HEK293 (cell line): ENCODE results near the gene RHBG.

Experiments
- CTCF ChIA-PET: fragments of 350-600 bp; formaldehyde crosslinking; extraction: SDS; loops from one replicate; lab custom pipeline; 2021; ENCODE audit warnings: antibody characterized with exemption; lab: Yijun Ruan, JAX
- POLR2A ChIA-PET: fragments of 300-600 bp; formaldehyde crosslinking; extraction: SDS; loops from one replicate; lab custom pipeline; 2020; ENCODE audit warnings: antibody characterized with exemption, inconsistent platforms; lab: Yijun Ruan, JAX
- H3K27ac ChIP-seq: fragments of 200-500 bp; sonication (Bioruptor generic); 2 replicates; pipeline ENCODE4 v1.5.1; 2014; ENCODE audit warnings: low read depth, low read length, control low read depth, inconsistent platforms; ENCODE audit errors: extremely low read depth
- H3K36me3 ChIP-seq, 2 experiments: fragments of 200-500 bp in 1 of 2; sonication (Bioruptor generic) in 1 of 2; 1 replicate in 1 of 2; 2 replicates in 1 of 2; pipeline ENCODE4 v1.5.1; 2014 to 2017; ENCODE audit warnings: inconsistent platforms in 2 of 2, low read length in 2 of 2; ENCODE audit not compliant: control insufficient read depth in 2 of 2, insufficient read depth in 1 of 2
- H3K4me1 ChIP-seq: fragments of 200-500 bp; sonication (Bioruptor generic); 2 replicates; pipeline ENCODE4 v1.5.1; 2014; ENCODE audit warnings: mild to moderate bottlenecking, low read length, inconsistent platforms; ENCODE audit not compliant: control insufficient read depth, insufficient read depth
- H3K4me3 ChIP-seq: 2 replicates; pipeline ENCODE4 v1.5.1; 2011; ENCODE audit warnings: low read depth, mild to moderate bottlenecking, control low read depth, low read length, moderate library complexity
- H3K9me3 ChIP-seq: fragments of 200-500 bp; sonication (Bioruptor generic); 2 replicates; pipeline ENCODE4 v1.5.1; 2014; ENCODE audit warnings: low read depth, low read length, inconsistent platforms; ENCODE audit not compliant: control insufficient read depth, insufficient read depth
- GLI4 ChIP-seq: fragments of 450-650 bp; formaldehyde crosslinking; IDR thresholded peaks from 2 replicates; pipeline ENCODE4 v1.5.1; 2016; ENCODE audit warnings: missing biosample characterization, missing genetic modification characterization
- KLF10 ChIP-seq: fragments of 450-650 bp; IDR thresholded peaks from 2 replicates; pipeline ENCODE4 v1.5.1; 2018; ENCODE audit warnings: missing biosample characterization, mild to moderate bottlenecking, missing genetic modification characterization
- KLF7 ChIP-seq: fragments of 450-650 bp; formaldehyde crosslinking; IDR thresholded peaks from 2 replicates; pipeline ENCODE4 v1.5.1; 2016; ENCODE audit warnings: missing biosample characterization, missing genetic modification characterization, borderline replicate concordance
- MEIS1 ChIP-seq: sonication (generic); formaldehyde crosslinking; IDR thresholded peaks from 2 replicates; pipeline ENCODE4 v1.8.1; 2022; ENCODE audit warnings: missing genetic modification reagents, mild to moderate bottlenecking, borderline replicate concordance
- YY1 ChIP-seq: fragments of 450-650 bp; formaldehyde crosslinking; IDR thresholded peaks from 2 replicates; pipeline ENCODE4 v1.5.1; 2018; ENCODE audit warnings: missing biosample characterization, missing genetic modification characterization
- ZBTB48 ChIP-seq: fragments of 450-650 bp; formaldehyde crosslinking; IDR thresholded peaks from 2 replicates; pipeline ENCODE4 v1.5.1; 2016; ENCODE audit warnings: missing biosample characterization, missing genetic modification characterization
- ZFP3 ChIP-seq: fragments of 450-650 bp; formaldehyde crosslinking; IDR thresholded peaks from 2 replicates; pipeline ENCODE4 v1.5.1; 2016; ENCODE audit warnings: low read depth, missing biosample characterization, missing genetic modification characterization
- ZNF146 ChIP-seq: fragments of 450-650 bp; formaldehyde crosslinking; IDR thresholded peaks from 2 replicates; pipeline ENCODE4 v1.5.1; 2016; ENCODE audit warnings: missing biosample characterization, missing genetic modification characterization
- ZNF221 ChIP-seq: fragments of 450-650 bp; formaldehyde crosslinking; IDR thresholded peaks from 2 replicates; pipeline ENCODE4 v1.5.1; 2017; ENCODE audit warnings: missing biosample characterization, missing genetic modification characterization, borderline replicate concordance
- ZNF274 ChIP-seq, 2 experiments: fragments of 200-500 bp in 1 of 2; fragments of 450-650 bp in 1 of 2; sonication (Bioruptor generic) in 1 of 2; formaldehyde crosslinking in 1 of 2; IDR thresholded peaks; 2 replicates each; pipeline versions ENCODE4 v1.5.1 to v1.6.1; 2014 to 2016; ENCODE audit warnings: borderline replicate concordance in 1 of 2, inconsistent platforms in 1 of 2, low read length in 1 of 2, missing biosample characterization in 1 of 2, missing genetic modification characterization in 1 of 2
- ZNF37A ChIP-seq: fragments of 450-650 bp; IDR thresholded peaks from 2 replicates; pipeline ENCODE4 v1.5.1; 2018; ENCODE audit warnings: missing biosample characterization, missing genetic modification characterization
- ZNF423 ChIP-seq: fragments of 450-650 bp; formaldehyde crosslinking; IDR thresholded peaks from 2 replicates; pipeline ENCODE4 v1.5.1; 2016; ENCODE audit warnings: missing biosample characterization, missing genetic modification characterization
- ZNF473 ChIP-seq: fragments of 450-650 bp; formaldehyde crosslinking; IDR thresholded peaks from 2 replicates; pipeline ENCODE4 v1.5.1; 2017; ENCODE audit warnings: missing biosample characterization, missing genetic modification characterization
- ZNF544 ChIP-seq: fragments of 450-650 bp; formaldehyde crosslinking; IDR thresholded peaks from 2 replicates; pipeline ENCODE4 v1.5.0; 2017; ENCODE audit warnings: missing biosample characterization, missing genetic modification characterization
- ZNF571 ChIP-seq: fragments of 450-650 bp; formaldehyde crosslinking; IDR thresholded peaks from 2 replicates; pipeline ENCODE4 v1.5.0; 2017; ENCODE audit warnings: missing biosample characterization, missing genetic modification characterization
- ZNF621 ChIP-seq: fragments of 450-650 bp; formaldehyde crosslinking; IDR thresholded peaks from 2 replicates; pipeline ENCODE4 v1.5.1; 2017; ENCODE audit warnings: missing biosample characterization, missing genetic modification characterization
- ZNF76 ChIP-seq: fragments of 450-650 bp; formaldehyde crosslinking; IDR thresholded peaks from 2 replicates; pipeline ENCODE4; 2016; ENCODE audit warnings: low read depth, missing biosample characterization, missing genetic modification characterization, borderline replicate concordance
- ZNF837 ChIP-seq: fragments of 450-650 bp; formaldehyde crosslinking; IDR thresholded peaks from 2 replicates; pipeline ENCODE4 v1.5.1; 2016; ENCODE audit warnings: missing biosample characterization, missing genetic modification characterization
- TF ChIP-seq, protein P1 (sequence below): fragments of 450-650 bp; formaldehyde crosslinking; IDR thresholded peaks from 2 replicates; pipeline ENCODE4 v1.5.1; 2016; ENCODE audit warnings: missing biosample characterization, missing genetic modification characterization
- TF ChIP-seq, protein P2 (sequence below): fragments of 450-650 bp; formaldehyde crosslinking; IDR thresholded peaks from 2 replicates; pipeline ENCODE4 v1.5.1; 2016; ENCODE audit warnings: missing biosample characterization, missing genetic modification characterization
- TF ChIP-seq, protein P3 (sequence below): fragments of 450-650 bp; formaldehyde crosslinking; IDR thresholded peaks from 2 replicates; pipeline ENCODE4 v1.5.1; 2016; ENCODE audit warnings: missing biosample characterization, missing genetic modification characterization

The RHBG gene

DNA sequence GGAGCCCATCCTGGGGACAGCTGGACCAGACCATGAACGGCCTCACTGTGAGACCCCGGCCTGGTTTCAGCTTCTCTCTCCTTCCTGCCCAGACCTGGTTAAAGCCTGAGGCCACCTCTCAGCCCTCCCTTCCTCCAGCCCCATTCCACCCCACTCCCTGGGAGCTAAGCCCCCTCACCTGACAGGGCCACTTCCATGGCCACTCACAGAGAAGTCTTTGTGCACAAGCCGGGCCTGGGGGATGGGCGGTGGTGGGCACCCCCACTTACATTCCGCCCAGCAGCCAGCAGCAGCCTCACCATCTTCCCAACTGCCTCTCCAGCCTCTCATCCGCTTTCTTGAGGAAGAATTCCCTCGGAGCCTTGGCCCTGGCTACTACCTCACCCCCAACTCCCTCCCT is 40.4 kb downstream of the RHBG start:
- CTCF ChIA-PET: interaction anchor here (0.6 to 1.6 kb wide), 2 partner anchors 24 to 25 kb away, joined by 3 to 6 read pairs; no protein-coding TSS in a partner anchor
- H3K4me1 ChIP-seq: no peaks in the 10 kb centered on the region
- TF ChIP-seq KLF7: no peak
- TF ChIP-seq ZNF146 (tag by site-specific recombination): no peak
- TF ChIP-seq, protein P1, sequence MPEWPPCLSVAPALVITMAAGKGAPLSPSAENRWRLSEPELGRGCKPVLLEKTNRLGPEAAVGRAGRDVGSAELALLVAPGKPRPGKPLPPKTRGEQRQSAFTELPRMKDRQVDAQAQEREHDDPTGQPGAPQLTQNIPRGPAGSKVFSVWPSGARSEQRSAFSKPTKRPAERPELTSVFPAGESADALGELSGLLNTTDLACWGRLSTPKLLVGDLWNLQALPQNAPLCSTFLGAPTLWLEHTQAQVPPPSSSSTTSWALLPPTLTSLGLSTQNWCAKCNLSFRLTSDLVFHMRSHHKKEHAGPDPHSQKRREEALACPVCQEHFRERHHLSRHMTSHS (tag by site-specific recombination): no peak
- TF ChIP-seq GLI4 (tag by site-specific recombination): no peak
- TF ChIP-seq ZNF37A: no peak
- no peak for TF ChIP-seq ZNF544 (tag by site-specific recombination)
- TF ChIP-seq ZFP3 (tag by site-specific recombination): no peak
- TF ChIP-seq ZNF473 (tag by site-specific recombination): no peak
- no peak for TF ChIP-seq MEIS1
- TF ChIP-seq ZNF621 (tag by site-specific recombination): no peak
- no peak for TF ChIP-seq ZNF423 (tag by site-specific recombination)
- TF ChIP-seq, protein P2, sequence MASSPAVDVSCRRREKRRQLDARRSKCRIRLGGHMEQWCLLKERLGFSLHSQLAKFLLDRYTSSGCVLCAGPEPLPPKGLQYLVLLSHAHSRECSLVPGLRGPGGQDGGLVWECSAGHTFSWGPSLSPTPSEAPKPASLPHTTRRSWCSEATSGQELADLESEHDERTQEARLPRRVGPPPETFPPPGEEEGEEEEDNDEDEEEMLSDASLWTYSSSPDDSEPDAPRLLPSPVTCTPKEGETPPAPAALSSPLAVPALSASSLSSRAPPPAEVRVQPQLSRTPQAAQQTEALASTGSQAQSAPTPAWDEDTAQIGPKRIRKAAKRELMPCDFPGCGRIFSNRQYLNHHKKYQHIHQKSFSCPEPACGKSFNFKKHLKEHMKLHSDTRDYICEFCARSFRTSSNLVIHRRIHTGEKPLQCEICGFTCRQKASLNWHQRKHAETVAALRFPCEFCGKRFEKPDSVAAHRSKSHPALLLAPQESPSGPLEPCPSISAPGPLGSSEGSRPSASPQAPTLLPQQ (tag by site-specific recombination): no peak
- H3K27ac ChIP-seq: no peak overlapping the region
- POLR2A ChIA-PET: no interaction called here
- H3K9me3 ChIP-seq: no peaks in the 10 kb centered on the region
- H3K4me3 ChIP-seq: no peak overlapping the region
- H3K36me3 ChIP-seq: no peaks in the 10 kb centered on the region

DNA sequence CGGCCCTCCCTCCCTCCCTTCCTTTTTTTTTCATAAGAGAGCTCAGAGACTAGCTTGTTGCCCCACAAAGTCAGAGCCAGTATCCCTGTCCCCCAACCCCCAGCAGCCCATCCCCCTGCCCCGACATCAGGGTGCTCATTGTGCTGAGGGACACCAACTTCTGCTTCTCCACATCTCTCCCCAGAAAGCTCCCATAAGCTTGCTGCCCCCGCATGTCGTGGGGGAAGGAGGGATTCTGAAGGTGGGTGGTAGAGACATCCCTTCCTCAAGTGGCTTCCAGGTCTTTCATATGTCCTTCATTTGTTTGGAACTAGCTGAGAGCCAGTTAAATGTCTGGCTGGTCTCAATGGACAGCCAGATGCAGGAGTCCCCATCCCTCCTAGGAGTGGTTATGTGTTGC is 41.2 kb downstream of the RHBG start:
- ChIA-PET POLR2A (no interaction called here), CTCF (interaction anchor here (0.8 to 3.1 kb wide), 2 partner anchors 24 to 36 kb away, joined by 3 to 13 read pairs; no protein-coding TSS in a partner anchor)
- Histone ChIP-seq H3K4me1 (no peaks in the 10 kb centered on the region), H3K4me3 (no peak overlapping the region), H3K9me3 (no peaks in the 10 kb centered on the region), H3K27ac (no peak overlapping the region), H3K36me3 (no peaks in the 10 kb centered on the region)
- no peak for TF ChIP-seq KLF10
- TF ChIP-seq ZNF571 (tag by site-specific recombination): no peak
- TF ChIP-seq, protein P3, sequence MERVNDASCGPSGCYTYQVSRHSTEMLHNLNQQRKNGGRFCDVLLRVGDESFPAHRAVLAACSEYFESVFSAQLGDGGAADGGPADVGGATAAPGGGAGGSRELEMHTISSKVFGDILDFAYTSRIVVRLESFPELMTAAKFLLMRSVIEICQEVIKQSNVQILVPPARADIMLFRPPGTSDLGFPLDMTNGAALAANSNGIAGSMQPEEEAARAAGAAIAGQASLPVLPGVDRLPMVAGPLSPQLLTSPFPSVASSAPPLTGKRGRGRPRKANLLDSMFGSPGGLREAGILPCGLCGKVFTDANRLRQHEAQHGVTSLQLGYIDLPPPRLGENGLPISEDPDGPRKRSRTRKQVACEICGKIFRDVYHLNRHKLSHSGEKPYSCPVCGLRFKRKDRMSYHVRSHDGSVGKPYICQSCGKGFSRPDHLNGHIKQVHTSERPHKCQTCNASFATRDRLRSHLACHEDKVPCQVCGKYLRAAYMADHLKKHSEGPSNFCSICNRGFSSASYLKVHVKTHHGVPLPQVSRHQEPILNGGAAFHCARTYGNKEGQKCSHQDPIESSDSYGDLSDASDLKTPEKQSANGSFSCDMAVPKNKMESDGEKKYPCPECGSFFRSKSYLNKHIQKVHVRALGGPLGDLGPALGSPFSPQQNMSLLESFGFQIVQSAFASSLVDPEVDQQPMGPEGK (tag by site-specific recombination): no peak
- no peak for TF ChIP-seq YY1 (tag by site-specific recombination)
- TF ChIP-seq ZNF76 (tag by site-specific recombination): no peak
- TF ChIP-seq ZNF221 (tag by site-specific recombination): no peak
- TF ChIP-seq ZBTB48 (tag by site-specific recombination): no peak
- TF ChIP-seq ZNF146 (tag by site-specific recombination): no peak
- no peak for TF ChIP-seq ZNF837 (tag by site-specific recombination)
- TF ChIP-seq ZNF274 (IDR thresholded peaks at IDR 0.05; ENCODE audit: low read length): no peak
- no peak for TF ChIP-seq ZNF274 (tag by site-specific recombination; IDR thresholded peaks at IDR 0.05; ENCODE audit: borderline replicate concordance)
